Muscle of back (tissue), 11 donors: ENCODE measurements around the gene PTOV1. TPM values are rescaled to one million over a fixed set of nuclear protein-coding genes. Genes with fewer than 3 reads are reported as not detected.

ENCODE experiments used
- DNase-seq, 3 donors: peaks; one replicate each; pipeline versions ENCODE4 v3.0.0 to v3.0.0-alpha.2; 2013
- polyA plus RNA-seq, 10 donors: library from polyadenylated mRNA; unstranded; fragments of 120-200 nt; gene quantifications; one replicate each; pipeline ENCODE4 v1.2.1, GENCODE V29; 2013; ENCODE audit not compliant: insufficient read length in 10 of 10

Gene PTOV1
- polyA plus RNA-seq, 10 donors: 162 to 212 (median 191) TPM

DNA sequence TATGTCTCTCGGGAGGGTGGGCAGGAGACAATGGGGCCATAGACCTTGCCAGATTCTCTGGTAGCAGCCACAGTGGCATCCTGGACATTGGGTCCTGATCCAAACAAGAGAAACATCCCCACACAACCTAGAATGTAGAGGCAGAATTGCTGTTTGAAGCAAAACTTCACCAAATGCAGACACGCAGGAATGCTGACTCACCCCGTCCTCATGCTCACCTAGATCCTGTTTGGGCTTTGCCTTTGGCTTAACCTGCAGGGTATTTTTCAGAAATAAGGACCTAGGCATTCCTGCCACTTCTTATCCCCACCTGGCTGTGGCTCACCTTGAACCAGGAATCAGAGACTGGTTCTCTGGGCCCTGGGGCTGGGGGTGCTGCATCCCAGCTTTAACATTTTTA is 33.8 kb downstream of the PTOV1 start:
- DNase-seq: no peak

GRCh38 chr19:49887037-49887664 is 36.2 kb downstream of the PTOV1 start:
- no peak for DNase-seq

DNA sequence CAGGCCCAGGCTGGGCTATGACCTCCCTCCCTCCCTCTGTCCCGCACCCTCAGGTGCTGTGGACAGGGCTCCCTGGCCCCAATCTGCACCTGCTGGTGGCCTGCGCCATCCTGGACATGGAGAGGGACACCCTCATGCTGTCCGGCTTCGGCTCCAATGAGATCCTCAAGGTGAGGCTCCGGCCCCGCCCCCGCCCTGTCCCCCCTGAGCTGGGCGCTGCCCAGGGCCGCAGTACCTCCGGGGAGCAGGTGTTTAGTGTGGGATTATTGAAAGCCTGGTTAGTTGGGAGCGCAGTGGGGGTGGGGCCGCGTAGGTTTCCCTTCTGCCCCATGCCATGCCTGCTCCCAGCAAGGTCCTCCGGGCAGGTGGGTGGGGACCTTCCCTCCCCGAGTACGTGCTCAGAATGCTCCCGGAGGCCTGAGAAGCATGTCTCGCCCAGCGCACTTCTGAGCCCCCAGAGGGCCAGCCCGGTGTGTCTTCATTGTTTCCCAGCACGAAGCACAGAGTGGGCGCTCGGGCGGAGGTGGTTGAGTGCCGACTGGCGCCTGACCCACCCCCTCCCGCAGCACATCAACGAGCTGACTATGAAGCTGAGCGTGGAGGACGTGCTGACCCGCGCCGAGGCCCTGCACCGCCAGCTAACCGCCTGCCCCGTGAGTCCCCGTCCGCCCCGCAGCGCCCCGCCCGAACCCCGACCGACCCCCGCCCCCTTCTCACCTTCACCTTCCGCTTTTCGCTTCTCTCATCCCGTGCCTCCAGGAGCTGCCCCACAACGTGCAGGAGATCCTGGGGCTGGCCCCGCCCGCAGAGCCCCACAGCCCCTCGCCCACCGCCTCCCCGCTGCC is 36.9 kb downstream of the PTOV1 start:
- DNase-seq: no peak

DNA sequence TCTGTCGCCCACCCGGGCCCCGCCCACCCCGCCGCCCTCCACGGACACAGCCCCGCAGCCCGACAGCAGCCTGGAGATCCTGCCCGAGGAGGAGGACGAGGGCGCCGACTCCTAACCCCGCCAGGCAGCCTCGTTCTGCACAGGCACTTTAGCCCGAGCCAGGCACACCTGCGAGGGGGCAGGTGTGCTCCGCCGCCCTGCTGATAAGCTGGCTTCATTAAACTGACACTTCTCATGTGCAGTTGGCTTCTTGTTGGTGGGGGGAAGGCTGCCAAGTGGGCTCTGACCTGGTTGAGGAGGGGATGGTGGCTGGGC is 37.5 kb downstream of the PTOV1 start:
- DNase-seq: no peak

DNA sequence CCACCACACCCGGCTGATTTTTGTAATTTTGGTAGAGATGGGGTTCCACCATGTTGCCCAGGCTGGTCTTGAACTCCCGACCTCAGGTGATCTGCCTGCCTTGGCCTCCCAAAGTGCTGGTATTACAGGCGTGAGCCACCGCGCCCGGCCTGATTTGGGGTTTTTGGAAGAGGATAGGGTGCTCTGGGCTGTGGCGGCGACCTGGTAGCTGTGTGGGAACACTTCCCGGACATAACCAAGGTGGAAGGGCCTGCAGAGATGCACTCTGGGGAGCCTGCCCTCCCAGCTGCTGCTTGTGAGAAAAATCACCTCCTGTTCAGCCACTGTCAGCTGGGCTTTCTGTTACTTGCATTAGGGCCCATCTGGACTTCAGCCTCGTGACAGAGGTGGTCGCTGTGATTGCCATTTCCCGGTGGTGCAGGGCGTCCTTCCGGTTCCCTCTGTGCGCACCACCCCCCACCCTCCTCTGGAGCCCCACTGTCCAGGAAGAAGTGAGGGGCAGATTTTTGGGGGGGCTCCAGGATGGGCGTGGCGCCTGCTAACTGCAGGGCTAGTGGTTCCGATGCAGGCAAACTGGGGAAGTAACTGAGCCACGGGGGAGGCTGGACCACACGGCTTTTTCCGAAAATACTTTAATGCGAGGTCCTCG is 38.2 kb downstream of the PTOV1 start:
- DNase-seq: no peak

DNA sequence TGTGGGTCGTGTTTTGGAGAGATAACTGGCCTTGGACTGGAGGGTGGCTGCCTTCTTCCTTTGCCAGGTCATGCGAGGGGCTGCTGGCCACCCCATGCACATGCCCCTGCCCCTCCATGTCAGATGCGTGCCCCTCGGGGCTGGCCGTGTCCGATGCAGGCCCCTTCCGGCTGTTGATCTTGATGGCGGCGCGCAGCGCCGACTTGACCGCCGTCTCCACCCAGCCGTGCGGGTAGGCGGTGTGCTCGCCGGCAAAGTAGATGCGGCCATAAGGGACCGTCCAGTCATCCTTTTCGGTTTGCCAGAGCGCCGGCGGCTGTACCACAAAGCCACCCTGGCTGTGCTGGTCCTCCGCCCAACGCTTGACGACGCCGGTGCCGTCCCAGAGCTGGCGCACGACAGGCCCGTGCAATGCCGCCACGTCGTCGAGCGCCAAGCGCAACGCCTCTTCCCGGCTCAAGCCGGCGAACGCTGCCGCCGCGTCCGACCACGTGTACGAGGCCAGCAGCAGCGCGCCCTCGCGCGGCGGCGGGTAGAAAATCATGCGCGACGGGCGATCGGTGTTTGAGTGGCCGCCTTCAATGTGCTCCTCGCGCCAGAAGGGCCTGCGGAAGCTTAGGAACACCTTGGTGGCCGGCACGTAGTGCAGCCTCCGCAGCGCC is 38.9 kb downstream of the PTOV1 start:
- peak; percentile 56 to 92 (median 84) for DNase-seq

DNA sequence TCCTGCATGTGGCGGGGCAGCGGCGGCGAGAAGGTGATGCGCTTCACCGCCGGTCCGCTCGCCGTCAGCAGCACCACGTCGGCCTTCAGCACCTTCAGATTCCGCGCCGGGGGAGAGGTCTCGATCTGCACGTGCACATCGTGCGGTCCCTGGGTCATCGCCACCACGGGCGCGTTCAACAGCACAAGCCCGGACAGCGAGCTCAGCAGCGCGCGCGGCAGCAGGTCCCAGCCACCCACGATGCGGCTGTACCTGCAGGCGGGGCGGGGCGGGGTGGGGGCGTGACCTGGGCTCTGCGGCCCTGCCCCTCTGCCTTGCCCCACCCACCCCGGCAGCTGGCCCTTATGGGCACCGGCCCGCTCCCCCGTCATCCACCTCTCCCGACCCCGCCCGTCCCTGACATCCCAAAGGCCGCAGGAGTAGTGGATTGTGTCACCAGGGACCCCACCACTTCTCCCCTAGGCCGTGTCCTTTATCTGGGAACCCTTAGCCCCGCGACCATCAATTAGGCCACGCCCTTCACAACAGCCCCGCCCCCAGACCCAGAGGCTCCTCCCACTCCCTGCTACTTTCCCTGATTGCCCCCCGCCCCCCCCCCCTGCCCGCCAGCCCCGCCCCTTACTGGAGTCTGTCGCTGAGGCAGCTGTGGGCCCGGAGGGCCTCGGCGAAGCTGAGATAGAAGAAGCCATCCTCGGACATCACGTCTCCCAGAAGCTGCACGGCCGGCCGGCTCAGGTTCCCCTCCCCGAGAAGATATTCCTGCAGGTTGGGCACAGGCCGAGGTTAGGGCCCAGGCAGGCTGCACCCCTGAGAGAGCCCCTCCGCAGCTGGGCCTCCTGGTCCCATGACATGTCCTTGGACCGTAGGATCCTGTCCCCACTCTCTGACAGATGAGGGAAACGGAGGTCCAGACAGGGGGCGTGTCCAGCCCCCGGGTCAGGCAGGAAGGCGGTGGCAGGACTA is 39.7 kb downstream of the PTOV1 start:
- no peak for DNase-seq

DNA sequence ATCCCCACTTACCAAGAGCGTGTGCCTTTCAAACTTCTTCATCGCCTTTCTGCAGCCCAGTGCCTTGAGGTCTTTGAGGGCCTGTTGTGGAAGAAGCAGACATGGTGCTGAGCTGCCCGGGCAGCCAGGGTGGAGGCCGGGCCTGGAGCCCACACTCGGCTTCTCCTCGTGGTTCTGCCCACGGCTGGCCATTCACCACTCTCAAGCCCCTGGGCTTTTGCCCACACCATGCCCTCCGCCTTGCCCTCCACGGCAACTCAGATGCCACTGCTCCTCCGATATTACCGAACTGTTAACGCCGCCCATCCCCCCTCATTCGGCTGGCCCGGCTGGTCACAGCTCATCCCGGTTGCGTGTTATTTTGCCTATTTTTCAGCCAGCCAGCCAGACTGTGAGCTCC is 40.4 kb downstream of the PTOV1 start:
- no peak for DNase-seq

- DNase-seq: no peak
Measured at GRCh38 chr19:49892716-49893115, 41.8 kb downstream of the PTOV1 start.

DNA sequence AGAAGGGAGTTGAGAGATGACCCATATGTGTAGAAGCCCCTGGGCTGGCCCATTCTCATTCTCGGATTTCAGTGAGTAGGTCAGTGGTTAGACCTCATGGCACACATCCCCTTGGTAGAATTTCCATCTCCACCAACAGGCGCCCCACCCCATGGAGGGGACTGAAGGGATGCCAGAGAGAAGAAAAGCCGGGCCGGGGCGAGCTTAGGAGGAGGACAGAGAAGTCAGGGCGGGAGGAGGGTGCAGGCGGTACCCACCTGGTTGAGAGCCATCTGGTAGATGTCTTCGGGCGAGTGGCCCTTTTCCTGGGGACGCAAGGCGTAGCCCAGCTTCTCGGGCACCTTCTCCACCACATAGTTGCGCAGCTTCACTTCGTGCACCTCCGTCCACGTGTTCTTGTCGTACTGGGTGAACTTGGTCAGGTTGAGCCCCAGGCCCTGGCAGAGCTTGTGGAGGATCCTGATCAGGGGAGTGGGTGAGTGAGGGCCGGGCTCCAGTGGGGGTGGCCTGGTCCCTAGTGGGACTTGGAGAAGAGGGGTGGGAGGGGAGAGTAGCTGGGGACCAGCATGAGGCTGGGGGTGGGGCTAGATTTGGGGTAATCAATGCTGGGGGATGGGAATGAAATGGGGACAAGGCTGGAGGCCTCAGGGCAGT is 43.2 kb downstream of the PTOV1 start:
- no peak for DNase-seq

DNA sequence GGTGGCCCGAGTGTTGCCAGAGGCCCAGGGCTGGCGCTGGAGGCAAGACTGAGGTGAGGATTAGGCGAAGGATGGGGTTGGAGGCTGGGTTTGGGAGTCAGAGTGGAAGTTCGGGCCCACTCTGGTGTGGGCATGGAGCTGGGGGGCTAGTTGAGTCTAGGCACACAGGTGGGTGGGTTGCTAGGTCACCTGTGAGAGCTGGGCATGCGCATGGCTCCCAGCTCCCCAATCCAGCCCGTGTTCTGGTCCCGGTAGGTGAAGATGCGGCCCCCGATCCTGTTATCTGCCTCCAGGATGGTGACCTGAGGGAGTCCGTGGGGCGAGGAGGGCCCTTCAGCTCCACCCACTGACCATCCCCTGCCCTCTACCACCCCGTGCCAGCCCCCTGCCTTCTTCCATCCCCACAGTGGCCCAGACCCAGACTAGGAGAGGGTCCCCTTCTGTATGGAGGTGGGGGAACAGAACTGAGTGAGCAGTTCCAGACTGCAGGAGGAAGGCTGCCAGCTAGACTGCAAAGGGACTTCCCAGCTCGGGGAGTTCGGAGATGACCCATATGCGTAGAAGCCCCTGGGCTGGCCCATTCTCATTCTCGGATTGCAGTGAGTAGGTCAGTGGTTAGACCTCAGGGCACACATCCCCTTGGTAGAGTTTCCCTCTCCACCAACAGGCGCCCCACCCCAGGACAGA is 44.1 kb downstream of the PTOV1 start:
- DNase-seq: no peak

- DNase-seq: no peak
Measured at GRCh38 chr19:49895566-49896297, 44.8 kb downstream of the PTOV1 start.

DNA sequence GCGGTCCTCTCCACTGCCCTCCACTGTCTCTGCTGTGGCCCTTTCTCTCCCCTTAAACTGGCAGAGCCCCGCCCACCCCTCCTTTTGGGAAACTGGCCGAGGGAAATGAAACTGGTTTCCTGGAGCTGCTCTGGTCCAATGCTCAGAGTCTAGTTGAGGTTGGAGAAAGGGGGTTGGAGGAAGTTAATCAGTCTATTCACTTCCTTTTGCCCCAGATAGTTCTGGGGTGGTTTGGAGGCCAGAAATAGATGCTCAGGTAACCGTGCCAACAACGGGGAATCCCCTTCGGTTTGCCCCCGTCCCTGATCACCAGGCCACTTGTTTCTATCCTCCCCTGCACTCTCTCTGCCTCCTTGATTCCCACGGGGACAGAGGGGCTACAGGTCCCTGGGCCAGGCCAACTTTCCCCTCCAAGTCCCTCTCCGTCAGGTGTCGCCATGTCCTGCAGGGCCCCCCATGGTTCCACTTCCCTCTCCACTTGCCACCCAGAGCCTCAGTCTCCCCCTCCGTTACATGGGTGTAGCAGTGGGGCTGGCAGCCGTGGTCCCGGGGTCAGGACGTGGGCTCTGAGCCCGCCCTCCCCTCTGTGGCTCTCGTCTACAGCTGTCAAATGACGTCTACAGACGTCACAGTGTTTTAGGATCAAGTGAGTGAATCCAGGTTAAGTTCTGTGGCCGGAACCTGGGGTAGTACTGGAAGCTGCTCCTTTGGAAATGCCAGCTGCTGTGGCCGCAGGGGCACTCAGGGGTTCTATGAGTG is 46.1 kb downstream of the PTOV1 start, which contains the start of gene IL4I1:
IL4I1 (minus strand) TSS at position 25 of the 759 bp plus-strand sequence. CDS start 727 bp downstream, outside the sequence.
- DNase-seq: no peak

DNA sequence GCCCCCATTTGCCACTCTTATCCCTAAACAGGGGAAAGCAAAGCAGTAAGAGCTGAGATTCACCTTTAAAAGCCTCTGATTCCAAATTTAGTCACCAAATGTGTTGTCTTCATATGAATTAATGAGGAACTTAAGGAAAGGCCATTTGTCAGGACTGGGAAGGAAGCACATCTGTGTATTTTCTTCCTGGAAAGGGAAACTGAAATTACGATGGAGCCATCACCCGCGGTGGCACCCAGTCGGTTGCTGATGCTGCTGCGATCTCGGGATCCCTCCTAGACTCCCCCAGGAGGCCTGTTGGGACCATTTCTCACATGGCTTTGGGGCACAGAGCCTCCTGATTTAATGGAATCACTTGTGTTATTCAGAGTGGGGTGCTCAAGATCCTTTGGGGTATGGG is 53.2 kb downstream of the PTOV1 start:
- no peak for DNase-seq

DNA sequence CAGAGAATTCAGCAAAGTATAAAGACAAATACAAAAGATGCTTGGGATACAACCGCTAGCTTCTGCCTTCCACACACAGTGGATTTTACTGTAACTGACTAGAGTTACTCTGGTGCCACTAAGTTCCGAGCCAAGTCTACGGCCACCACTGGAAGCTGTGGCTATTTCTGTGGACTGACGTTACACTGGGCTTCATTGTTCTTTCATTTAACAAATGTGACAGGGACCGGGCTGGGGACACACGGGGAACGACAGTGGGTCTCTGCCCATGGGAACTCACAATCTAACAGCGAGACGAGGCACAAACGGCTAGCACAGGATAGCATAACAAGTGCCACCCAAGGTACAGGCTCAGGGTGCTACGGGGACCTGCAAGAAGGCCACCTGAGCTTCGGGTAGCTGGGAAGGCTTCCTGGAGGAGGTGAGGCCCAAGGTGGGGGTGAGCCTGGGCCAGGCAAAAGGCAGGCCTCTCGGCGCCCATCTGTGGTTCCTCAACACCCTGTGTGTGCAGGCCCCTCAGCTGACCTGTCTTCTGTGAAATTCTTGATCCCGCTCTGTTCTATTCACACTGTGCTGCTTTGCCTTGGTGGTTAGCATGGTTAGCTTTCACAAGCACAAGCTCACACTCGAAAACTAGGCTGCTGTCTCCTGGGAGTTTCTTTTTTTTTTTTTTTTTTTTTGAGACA is 56.1 kb downstream of the PTOV1 start:
- no peak for DNase-seq

DNA sequence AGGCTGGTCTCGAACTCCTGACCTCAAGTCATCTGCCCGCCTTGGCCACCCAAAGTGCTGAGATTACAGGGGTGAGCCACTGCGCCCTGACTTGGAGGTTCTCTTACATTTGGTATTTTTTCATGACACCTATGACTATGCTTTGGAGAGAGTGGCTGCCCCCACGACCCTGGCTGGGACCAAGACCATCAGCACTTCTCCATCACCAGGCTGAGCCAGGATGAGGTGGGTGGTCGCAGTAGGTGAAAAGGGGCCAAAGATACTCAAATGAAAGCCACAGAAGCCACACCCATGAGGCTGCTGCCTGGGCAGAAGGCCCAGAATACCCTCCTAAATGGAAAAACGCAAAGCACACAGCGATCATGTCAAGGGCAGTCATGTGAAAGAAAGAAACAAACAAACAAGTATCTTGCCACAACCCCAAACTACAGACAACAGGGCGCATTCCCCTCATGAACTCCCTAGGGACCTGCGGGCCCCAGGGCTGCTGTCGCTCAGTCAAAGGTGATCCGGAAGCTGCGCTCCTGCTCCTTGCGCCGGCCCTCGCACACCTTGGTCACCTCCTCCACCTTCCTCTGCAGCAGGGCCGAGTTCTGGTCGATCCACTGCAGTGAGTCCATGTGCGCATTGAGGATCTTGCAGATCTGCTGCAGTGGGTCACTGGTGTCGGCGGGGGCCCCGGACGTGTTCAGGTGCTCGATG is 56.9 kb downstream of the PTOV1 start:
- no peak for DNase-seq
